Myocyte (in vitro differentiated cells): Measurements from ENCODE around the gene LRTM2. TPM values are rescaled to one million over a fixed set of nuclear protein-coding genes. Genes with fewer than 3 reads are reported as not detected.

ENCODE experiments used
- DNase-seq: peaks from one replicate; pipeline ENCODE4 v3.0.0-alpha.2; 2012; ENCODE audit warnings: low read depth
- total RNA-seq: library from RNA; depleted of rRNA; stranded (reverse); fragments of >200 nt; gene quantifications from 2 replicates; pipeline ENCODE4 v1.2.3, GENCODE V29; 2014

LRTM2 gene
- total RNA-seq, 1 donor from 2014 or later = 0.11 TPM

DNA sequence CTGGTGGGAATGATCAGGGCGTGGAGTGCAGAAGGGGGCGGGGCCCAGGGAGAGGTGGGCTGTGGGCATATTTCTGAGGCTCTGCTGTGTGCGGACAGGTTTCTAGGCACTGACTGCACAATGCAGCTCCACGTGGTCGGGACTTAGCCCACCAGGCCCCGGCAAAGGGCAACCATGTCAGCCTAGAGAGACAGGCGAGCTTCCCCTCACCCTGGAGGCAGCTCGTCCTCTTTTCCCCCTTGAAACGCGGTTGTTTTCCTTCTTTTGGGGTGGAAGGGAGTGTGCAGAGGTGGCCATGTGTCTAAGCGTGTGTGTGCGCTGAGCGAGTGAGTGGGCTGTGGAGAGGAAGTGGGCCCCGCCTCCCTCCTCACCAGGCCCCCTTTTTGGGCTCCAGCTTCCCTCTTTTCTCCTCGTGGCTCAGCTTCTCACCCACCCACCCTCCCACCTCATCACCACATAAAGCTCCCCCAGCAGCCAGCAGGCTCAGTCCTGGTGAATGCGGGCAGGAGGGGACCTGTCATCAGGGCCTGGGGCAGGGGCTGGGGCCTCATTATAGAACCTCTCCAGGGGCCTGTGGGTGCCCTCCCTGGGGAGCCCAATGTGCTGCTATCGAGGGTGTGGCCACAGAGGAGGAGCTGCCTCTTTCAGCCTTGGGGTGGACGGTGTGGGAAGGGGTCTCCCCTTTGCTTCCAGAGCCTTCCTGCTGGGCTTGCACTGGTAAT lies 22.0 kb downstream of the LRTM2 start:
- no peak for DNase-seq

DNA sequence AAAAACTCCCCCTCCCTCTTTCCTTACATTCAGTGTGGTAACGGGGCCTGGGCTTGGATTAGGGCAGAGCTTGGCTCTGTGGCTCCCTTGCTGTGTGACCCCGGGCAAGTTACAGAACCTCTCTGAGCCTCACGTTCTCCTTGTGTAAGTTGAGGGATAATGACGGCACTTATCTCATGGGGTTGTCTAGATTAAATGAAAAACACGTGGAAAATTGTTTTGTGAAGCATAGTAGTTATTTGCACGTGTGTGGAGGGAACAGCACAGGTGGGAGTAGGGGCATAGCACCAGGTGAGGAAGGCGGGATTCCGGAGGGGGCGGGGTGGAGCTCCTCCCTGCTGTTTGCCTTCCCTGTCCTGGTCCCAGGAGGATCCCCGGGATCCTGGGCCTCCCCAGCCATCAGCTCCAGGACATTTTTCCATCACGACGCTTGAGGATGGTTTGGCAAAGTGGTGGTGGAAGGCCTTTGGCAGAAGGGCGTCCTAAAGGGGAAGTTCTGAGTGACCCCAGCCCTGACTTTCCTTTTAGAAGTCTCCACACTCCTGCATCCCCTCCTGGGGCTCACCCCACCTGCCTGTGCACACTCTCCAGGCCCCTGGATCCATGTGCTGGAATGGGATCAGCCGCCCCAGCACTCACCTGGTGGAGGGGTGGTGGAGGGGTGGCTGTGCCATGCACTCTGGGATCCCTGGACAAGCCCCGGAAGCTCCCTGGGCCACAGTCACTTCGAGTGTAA lies 22.7 kb downstream of the LRTM2 start:
- DNase-seq = no peak

DNA sequence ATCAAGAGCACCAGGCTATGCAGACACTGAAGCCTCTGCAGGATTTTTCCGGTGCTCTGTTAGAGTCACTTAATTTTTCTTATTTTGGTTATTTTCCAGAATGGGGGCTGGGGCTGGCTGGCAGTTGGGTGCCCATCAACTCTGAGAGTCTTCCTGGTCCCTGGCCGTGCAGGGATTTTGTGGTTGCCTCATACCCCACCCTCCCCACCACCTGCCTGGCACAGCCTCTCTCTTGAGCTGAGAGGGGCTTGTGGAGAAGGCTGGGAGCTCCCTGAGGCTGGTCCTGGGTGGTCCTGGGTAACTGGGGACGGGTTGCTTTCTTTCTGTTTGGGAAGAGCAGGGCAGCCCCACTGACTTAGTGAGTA lies 23.3 kb downstream of the LRTM2 start:
- no peak for DNase-seq

DNA sequence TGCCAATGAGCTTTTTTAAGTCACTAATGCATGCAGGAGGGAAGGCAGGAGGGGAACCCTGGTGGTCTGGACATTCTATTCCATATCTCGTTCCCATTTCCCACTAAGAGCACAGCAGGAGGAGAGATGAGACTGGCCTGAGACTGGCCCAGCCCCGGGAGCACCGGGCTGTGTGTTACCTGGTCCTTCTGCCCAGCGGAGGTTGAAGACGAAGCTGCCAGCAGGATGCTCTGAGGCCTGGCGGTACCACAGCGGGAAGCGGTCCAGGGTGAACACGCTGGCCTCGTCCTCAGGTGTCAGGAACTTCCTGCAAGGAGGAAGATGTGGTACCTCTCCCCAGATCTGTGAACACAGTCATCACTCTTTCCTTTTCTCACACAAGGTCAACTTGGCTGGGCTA lies 23.9 kb downstream of the LRTM2 start:
- DNase-seq = no peak

DNA sequence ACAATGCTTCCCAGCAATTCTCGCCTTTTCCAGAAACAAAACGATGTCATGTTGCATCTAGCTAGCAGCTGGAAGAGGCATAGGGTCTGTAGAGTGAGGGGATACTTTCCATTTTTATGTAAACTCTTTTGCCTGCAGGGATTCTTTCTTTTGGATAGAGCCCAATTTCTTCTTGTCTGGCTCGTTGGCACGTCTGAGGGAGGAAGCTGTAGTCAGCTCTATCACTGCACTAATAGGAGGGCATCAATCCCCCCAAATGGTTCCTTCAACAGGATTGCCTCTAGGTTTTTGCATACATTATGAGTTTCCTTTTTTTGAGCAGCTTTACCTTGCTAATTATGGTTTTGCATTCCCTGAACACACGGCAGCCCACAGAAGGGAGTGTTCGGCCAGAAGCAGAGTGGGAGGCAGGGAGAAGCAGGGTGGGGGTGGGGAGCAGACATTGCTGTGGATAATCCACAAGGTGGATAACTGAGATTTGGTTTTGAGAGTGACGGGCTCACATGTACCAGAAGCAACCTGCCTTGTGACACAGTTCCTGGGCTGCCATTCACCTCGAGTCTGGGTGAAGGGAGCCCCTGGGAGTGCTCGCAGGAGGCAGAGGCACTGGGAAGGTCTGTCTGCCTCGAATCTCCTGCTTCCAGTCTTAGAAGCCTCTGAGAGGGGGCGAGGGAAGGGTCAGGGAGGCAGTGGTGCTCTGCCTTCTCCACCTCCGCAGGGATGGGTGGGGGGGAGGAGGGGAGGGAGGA lies 24.5 kb downstream of the LRTM2 start:
- no peak for DNase-seq

DNA sequence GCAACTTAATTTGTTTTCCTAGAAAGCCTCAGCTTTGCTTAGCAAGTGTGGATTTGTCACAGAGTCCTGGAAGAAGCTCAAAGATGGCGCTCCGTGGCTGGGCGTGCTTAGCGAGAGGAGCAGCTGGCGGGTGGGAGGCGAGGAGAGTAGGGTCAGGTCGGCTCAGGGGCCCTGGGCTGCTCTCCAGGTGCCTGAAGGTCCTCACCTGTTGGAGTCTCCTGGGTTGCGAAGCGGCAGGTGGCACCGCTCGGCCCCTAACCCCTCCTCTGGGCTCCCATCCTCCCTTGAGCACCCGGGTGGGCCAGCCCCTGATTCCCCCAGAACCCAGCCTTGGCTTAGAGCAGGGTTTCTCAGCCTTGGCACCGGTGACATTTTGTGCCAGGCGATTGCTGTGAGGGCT lies 25.1 kb downstream of the LRTM2 start:
- no peak for DNase-seq

DNA sequence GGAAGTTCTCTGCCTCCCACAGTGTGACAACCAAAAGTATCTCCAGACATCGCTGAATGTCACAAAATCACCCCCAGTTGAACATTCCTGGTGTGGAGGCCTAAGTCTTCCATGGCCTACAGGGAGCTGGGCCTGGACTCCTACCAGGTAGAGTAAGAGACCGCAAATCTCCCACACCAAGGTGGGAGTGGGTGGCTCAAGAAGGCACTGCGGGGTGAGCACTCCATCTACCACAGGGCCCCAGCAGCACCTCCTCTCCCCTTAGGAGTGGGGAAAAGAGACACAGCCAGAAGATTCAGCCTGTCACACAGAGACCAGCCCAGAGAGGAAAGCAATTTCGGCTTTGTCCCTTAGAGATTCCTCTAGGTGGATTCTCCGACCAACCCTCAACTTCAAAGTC lies 25.5 kb downstream of the LRTM2 start:
- no peak for DNase-seq

DNA sequence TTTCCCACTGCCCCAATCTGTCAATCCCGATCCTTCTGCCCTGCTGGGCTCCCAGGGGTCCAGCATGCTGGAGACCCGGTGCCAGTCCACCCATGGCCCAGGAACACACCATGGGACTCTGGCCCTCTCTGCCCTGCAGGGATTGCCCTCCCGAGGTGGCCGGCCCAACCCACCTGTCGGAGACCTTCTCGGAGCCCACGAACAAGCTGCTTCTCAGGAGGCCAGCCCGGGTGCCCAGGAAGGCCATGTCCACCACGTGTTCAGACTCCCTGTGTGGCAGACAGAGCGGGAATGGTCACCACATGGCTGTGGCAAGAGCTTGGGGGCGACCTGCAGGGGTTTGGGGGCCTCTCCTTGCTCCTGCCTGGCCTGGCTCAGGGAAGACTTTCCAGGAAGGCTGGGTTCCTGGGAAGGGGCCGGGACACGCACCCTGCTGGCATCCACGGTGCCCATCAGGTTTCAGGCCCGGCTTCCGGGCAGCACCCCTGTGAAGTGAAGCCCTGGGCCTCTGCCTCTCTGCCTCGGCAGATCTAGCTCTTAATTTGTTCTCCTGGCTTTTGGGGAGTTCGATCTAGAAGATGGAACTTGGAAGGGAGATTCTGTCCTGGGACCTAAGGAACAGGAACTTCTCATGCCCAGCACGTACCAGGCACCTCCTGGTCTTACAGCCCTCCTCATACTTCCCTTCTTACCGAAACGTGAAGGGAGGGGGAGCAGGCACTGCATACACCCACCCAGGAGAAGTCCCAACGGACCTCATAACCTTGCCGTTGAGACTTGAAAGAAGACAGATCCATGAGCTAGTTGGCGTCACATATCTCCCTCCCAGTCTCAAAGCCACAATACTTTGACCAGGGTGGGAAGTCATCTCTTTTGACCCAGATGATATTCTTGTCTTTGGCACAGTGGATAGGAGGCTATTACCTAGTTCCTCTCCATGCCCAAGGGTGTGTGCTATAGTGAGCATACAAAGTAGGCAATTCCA lies 26.3 kb downstream of the LRTM2 start:
- no peak for DNase-seq

DNA sequence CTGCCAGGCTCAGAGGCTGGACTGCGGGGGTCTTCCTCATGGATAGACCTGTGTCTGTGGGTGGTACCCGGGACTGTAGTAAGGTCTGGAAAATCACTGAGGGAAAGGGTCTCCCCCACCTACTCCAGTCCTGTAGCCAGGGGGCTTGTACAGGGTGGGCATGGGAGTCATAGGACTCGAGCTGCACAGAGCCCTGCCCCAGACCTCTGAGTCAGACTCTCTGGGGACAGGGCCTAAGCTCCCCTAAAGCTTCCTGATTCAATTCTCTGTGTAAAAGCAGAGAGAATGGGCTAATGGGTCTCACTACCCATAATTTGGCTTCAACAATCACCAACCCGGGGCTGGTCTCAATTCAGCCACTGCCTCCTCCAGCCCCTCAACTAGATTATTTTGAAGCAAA lies 27.0 kb downstream of the LRTM2 start:
- no peak for DNase-seq

DNA sequence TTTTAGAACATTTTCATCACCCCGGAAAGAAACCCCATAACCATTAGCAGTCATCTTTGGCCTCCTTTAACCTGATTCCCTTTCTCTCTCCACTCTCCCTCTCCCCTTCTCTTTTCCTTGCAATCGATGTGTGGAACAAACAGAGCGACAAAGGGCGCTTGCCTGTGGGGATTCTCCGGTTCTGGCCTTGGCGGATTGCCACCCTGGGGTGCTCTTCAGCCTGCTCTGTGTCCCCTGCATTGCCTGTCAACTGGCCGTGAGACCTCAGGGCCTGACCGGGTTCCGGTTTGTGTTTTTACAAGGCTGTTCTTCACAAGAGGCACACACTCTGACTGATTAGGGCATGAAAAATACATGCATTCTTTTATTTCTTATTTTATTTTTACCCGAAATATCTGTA lies 27.8 kb downstream of the LRTM2 start:
- no peak for DNase-seq

DNA sequence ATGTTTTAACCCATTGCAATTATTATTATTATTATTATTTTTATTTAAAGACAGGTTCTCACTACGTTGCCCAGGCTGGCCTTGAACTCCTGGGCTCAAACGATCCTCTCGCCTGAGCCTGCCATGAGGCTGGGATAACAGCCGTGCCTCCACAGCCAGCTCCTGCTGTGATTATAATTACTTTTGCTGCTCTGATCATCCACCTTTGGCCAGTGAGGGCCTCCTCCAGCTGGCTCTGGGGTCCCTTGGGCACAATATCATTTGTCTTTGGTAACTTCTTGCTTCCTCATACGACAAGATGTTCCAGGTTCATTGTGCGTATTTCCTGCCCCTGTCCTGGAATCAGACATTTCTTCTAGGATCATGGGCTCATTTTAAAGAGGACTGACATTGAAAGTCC lies 28.4 kb downstream of the LRTM2 start:
- no peak for DNase-seq

DNA sequence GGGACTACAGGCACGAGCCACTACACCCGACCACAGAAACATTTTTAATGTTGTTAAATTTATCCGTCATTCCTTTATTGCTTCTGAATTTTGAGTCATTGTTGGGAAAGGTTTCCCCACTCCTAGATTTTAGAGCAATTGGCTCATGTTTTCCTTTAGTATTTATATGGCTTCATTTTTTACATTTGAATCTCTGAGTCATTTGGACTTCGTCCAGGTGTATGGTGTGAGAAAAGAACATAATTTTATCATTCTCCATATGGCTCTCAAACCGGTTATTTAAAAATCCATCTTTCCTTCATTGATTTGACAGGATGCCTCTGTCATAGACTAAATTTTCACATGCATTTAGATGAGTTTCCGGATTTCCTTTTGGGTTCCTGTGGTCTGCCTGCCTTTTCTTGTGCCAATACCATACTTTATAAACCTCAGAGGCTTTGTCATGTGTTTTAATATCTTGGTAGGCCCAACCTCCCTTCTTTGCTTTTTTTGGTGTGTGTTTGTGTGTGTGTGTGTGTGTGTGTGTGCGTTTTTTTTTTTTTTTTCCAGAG lies 30.9 kb downstream of the LRTM2 start:
- peak; percentile 26 for DNase-seq

DNA sequence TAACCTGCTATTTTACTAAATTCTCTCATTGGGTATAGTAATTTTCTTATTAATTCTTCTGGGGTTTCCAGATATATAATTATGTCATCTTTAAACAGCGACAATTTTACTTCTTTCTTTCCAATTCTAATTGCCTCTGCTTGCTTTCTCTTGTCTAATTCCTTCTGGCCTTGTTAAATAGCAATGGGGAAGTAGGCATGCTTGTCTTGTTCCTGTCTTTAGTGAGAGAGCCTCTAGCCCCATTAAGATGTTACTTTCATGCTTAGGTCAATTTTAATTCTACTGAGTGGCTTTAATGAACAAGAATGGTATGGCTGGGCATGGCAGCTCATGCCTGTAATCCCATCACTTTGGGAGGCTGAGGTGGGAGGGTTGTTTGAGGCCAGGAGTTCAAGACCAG lies 31.7 kb downstream of the LRTM2 start:
- no peak for DNase-seq

DNA sequence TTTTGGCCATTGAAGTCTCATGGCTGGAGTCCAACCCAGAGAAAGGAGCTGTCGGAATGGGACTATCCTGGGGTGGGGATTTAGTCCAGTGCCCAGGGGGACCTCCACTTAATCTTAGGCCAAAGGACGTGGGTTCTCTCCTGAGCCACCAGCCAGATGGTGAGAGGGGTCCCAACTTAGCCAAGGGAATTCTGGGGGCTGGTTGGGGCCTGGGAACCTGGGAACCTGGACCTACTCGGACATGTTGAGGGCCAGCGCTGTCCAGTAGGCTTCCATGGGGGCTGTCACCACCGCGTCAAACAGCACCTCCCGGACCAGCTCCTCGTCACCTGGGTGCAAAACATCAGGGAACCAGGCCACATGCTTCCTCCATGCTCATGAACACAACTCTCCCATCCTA lies 33.4 kb downstream of the LRTM2 start:
- no peak for DNase-seq

DNA sequence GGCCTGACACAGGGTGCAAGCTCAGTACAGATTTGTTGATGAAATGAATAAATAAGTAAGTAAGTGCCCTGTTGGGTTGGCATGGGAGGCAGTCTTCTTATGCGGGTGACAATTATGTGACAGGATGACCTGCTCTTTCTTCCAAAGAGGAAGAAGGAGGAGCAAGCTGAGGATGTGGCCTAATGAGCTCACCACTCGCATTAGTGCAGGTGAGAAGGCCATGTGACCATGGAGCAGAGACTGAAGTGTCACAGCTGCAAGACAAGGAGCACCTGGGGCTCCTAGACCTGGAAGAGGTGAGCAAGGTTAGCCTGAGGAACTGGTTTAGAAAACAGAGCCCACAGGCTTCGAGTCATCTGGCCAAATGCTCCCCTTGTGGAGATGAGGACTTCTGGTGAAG lies 34.9 kb downstream of the LRTM2 start:
- DNase-seq = peak; percentile 22

DNA sequence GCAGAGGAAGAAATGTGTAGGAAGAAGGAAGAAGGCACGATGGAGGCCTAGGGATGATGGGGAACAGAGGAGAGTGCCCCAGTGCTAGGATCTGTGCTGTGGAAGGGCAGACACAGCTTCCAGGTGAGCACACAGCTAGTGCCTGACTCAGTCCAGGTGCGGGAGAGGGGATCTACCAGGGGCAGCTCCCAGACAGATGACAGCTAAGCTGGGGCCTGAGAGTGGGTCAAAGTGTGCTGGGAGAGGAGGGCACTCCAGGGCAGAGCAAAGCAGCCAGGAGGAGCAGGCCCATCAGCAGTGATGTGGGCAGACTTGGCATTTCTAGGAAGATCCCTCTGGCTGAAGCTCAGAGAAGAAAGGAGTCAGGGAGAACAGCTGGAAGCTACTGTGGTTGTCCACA lies 36.7 kb downstream of the LRTM2 start:
- DNase-seq = no peak

DNA sequence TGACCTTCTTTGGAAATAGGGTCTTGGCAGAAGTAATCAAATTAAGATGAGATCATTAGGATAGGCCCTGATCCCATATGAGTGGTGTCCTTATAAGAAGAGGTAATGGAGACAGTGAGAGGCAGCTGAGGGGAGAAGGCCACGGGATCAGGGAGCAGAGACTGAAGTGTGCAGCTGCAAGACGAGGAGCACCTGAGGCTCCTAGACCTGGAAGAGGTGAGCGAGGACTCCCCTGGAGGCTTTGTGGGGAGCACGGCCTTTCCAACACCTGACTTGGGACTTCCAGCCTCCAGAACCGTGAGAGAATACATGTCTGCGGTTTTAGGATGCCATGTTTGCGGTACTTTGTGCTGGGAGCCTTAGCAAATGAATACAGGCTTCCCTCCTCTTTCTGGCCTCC lies 37.5 kb downstream of the LRTM2 start:
- no peak for DNase-seq

DNA sequence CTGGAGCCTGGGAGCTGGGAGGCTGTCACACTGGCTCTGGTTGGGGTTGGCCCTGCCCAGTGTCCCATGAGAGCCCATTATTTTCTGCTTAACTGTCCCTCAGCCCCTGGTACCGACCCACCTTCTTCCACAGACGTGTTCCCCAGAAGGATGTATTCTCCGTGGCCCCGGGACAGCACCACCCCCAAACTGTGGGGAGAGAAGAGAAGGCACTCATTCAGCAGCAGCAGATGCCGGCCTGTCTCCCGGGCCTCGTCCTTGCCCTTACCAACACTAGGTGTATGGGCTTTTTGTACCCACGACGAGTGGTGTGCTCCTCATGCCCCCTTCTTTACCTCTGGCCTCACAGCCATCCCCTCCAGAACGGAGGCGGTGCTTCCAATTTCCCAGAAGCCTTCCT lies 38.1 kb downstream of the LRTM2 start:
- no peak for DNase-seq

DNA sequence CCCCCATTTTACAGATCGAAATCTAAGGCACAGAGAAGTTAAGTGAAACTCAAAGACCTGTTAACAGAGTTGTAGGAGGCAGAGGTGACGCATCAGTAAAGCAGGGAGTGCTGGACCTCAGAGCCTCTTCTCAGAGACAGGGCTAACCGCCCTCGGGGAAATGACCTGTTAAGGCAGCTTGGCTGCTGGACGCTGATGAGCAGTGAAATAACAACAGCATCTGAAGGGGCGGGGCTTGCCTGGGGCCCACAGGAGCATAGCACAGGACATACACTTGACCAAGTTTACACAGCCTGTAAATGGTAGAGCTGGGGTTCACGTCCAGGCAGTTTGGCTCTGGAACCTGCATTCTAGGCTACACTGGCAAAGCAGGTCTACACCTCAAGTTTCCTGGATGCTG lies 39.3 kb downstream of the LRTM2 start:
- peak; percentile 15 for DNase-seq

DNA sequence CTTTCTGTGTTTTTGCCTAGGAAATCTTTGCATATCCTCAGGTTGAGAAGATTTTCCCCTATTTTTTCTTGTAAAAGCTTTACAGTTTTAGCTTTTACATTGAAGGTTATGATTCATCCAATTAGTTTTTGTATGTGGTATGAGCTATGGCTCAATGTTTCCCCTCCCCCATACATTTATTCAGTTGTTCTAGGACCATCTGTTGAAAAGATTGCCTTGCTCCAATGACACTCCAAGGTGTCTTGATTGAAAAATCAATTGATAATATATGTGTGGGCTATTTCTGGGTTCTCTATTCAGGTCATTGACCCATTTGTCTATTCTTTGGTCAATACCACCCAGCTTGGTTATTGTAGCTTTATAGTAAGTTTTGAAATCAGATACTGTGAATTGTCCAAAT lies 42.6 kb downstream of the LRTM2 start:
- no peak for DNase-seq

DNA sequence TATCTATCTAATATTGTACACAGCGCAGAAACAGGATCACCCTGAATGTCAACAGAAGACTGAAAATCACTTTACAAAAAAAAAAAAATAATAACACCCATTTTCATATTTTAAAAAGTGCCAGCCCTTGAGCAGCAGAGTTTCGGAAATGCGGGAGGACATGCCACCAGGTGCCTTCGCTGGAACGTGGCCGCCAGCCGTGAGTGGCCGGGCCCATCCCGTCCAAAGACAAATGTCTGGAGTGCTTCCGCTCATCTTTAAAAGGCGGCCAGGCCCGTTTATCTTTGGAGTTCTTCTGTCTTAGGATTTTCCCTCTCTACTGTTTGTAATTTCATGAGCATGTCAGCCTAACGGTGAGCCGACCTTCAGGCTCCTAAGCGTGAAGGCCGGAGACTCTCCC lies 43.5 kb downstream of the LRTM2 start:
- no peak for DNase-seq
